Measurements from ENCODE around the gene FAM184B. TPM values are rescaled to one million over a fixed set of nuclear protein-coding genes. Genes with fewer than 3 reads are reported as not detected.

FAM184B gene
- total RNA-seq, 1 donor from 2014 or later, result 0.08 TPM

DNA sequence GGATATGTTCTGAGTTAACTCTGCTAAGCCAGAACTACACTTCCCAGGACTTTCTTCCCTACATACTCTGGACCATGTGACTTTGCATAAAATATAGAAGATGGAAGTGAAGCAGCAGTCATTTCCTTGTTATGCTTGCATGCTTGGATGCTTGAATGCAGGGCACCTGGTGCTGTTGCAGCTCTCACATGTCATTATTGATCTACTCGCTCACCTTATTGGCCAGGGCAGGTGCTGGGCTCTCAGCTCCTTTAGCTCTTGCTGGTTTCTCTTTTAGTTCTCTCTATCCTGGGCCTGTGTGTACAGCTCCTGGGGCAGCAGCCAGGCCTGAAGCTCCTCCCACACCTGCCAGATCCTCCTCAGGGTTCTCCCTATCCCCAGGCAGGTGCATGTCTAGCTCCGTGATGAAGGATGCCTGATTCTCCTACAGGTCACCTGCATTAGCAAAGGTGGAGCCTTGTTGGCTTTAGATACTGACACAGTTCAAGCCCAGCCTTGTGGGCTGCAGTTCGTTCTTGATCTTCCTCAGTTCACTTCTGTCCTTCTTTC is 113.7 kb downstream of the FAM184B start:
- no peak for DNase-seq (ENCODE audit: low spot score)
- Mint-ChIP-seq H3K27ac (ENCODE audit: unreplicated experiment) (no peak overlapping the region), H3K4me1 (ENCODE audit: unreplicated experiment) (no peaks in the 10 kb centered on the region), H3K4me3 (ENCODE audit: unreplicated experiment) (no peak overlapping the region), H3K9me3 (ENCODE audit: unreplicated experiment) (no peaks in the 10 kb centered on the region), H3K27me3 (ENCODE audit: unreplicated experiment) (no peaks in the 10 kb centered on the region), H3K36me3 (ENCODE audit: low read depth, unreplicated experiment) (no peaks in the 10 kb centered on the region)
- no peak for TF ChIP-seq CTCF (IDR thresholded peaks at IDR 0.05; ENCODE audit: unreplicated experiment)

GRCh38 chr4:17667253-17667652 is 114.2 kb downstream of the FAM184B start:
- Mint-ChIP-seq H3K9me3 (ENCODE audit: unreplicated experiment) (no peaks in the 10 kb centered on the region), H3K27ac (ENCODE audit: unreplicated experiment) (no peak overlapping the region), H3K4me3 (ENCODE audit: unreplicated experiment) (no peak overlapping the region), H3K4me1 (ENCODE audit: unreplicated experiment) (no peaks in the 10 kb centered on the region), H3K27me3 (ENCODE audit: unreplicated experiment) (no peaks in the 10 kb centered on the region), H3K36me3 (ENCODE audit: low read depth, unreplicated experiment) (no peaks in the 10 kb centered on the region)
- no peak for DNase-seq (ENCODE audit: low spot score)
- no peak for TF ChIP-seq CTCF (IDR thresholded peaks at IDR 0.05; ENCODE audit: unreplicated experiment)

- DNase-seq (ENCODE audit: low spot score), result no peak
- peaks cover 2% of the 10 kb centered on the region for H3K27me3 Mint-ChIP-seq (ENCODE audit: unreplicated experiment)
- H3K27ac Mint-ChIP-seq (ENCODE audit: unreplicated experiment), result no peak overlapping the region
- no peaks in the 10 kb centered on the region for H3K36me3 Mint-ChIP-seq (ENCODE audit: low read depth, unreplicated experiment)
- no peak for TF ChIP-seq CTCF (IDR thresholded peaks at IDR 0.05; ENCODE audit: unreplicated experiment)
- H3K4me3 Mint-ChIP-seq (ENCODE audit: unreplicated experiment), result no peak overlapping the region
- no peaks in the 10 kb centered on the region for H3K4me1 Mint-ChIP-seq (ENCODE audit: unreplicated experiment)
- H3K9me3 Mint-ChIP-seq (ENCODE audit: unreplicated experiment), result no peaks in the 10 kb centered on the region
These were observed 115.6 kb downstream of the FAM184B start for GRCh38 chr4:17665852-17666251.

DNA sequence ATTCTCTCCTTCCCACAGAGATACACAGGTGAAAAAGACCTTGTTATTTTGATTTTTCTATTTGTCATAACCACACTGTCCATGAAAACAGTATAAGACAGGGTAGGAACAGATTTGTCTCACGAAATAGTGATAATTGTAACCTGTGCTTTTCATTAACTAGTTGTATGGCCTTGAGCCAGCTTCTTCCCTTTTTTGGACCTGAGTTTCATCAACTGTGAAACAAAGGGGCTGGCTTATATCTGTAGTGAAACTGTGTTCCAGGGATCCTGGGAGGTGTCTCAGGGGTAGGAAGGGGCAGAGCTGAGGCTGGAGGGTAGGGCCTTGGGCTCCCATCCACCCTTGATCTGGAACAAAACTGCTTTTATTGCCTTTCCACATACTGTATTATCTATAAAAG is 116.1 kb downstream of the FAM184B start:
- Mint-ChIP-seq H3K27ac (ENCODE audit: unreplicated experiment) (no peak overlapping the region), H3K4me1 (ENCODE audit: unreplicated experiment) (no peaks in the 10 kb centered on the region), H3K9me3 (ENCODE audit: unreplicated experiment) (no peaks in the 10 kb centered on the region), H3K36me3 (ENCODE audit: low read depth, unreplicated experiment) (no peaks in the 10 kb centered on the region), H3K4me3 (ENCODE audit: unreplicated experiment) (no peak overlapping the region), H3K27me3 (ENCODE audit: unreplicated experiment) (peaks cover 2% of the 10 kb centered on the region)
- DNase-seq (ENCODE audit: low spot score), result no peak
- TF ChIP-seq CTCF (IDR thresholded peaks at IDR 0.05; ENCODE audit: unreplicated experiment), result no peak

DNA sequence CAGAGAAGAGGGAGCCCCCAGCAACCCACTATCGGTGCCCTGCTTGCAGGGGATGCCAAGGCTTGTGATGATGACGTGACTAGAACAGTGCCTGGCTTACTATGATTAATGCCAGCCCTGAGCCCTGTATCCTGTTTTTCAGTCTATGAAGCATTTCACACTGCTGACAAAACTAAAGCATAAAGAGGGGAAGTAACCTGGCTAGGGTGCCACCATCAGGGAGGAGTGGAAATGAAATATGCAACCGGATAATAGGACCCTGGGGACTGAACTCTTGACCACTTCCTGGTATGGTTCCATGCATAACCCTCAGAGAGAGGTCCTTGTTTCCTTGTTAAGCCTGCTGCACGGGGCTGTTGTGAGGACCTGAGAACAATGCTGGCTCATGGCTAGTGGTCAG is 116.7 kb downstream of the FAM184B start:
- Mint-ChIP-seq H3K4me1 (ENCODE audit: unreplicated experiment) (no peaks in the 10 kb centered on the region), H3K4me3 (ENCODE audit: unreplicated experiment) (no peak overlapping the region), H3K27me3 (ENCODE audit: unreplicated experiment) (peaks cover 2% of the 10 kb centered on the region), H3K9me3 (ENCODE audit: unreplicated experiment) (no peaks in the 10 kb centered on the region), H3K36me3 (ENCODE audit: low read depth, unreplicated experiment) (no peaks in the 10 kb centered on the region), H3K27ac (ENCODE audit: unreplicated experiment) (no peak overlapping the region)
- no peak for TF ChIP-seq CTCF (IDR thresholded peaks at IDR 0.05; ENCODE audit: unreplicated experiment)
- no peak for DNase-seq (ENCODE audit: low spot score)
